H1 (cell line): ENCODE data around the gene GNA12.

Source experiments
- CBX5 ChIP-seq: fragments of 300-800, 300-1000 bp; sonication (generic); IDR thresholded peaks from 2 replicates; pipeline ENCODE4 v1.7.1; 2016; ENCODE audit warnings: antibody characterized with exemption, low read length, low read depth
- CTCF ChIP-seq, 3 experiments: IDR thresholded peaks; 1 replicate in 2 of 3; 2 replicates in 1 of 3; pipeline versions ENCODE4 v1.5.1 to v1.6.1; 2011; ENCODE audit warnings: low read length in 3 of 3, mild to moderate bottlenecking in 3 of 3, inconsistent platforms in 2 of 3, low read depth in 1 of 3, moderate library complexity in 1 of 3; ENCODE audit not compliant: insufficient read depth in 1 of 3; ENCODE audit errors: control extremely low read depth in 1 of 3
- EGR1 ChIP-seq: IDR thresholded peaks from 2 replicates; pipeline ENCODE4 v1.6.1; 2011; ENCODE audit warnings: low read depth, low read length, borderline replicate concordance
- POLR2A ChIP-seq, 2 experiments: IDR thresholded peaks; 1 replicate in 1 of 2; 2 replicates in 1 of 2; pipeline ENCODE4 v1.6.1; 2011; ENCODE audit warnings: low read depth in 2 of 2, low read length in 2 of 2, mild to moderate bottlenecking in 2 of 2; ENCODE audit errors: control extremely low read depth in 1 of 2
- POLR2AphosphoS5 ChIP-seq: IDR thresholded peaks from 2 replicates; pipeline ENCODE4 v1.6.1; 2011; ENCODE audit warnings: low read depth, low read length
- RFX5 ChIP-seq: IDR thresholded peaks from 2 replicates; pipeline ENCODE4 v1.6.1; 2011; ENCODE audit warnings: low read depth, low read length, improper control_type of control experiment, borderline replicate concordance
- SUZ12 ChIP-seq: fragments of 200-600 bp; sonication (generic); IDR thresholded peaks from 2 replicates; pipeline ENCODE4 v1.6.1; 2012; ENCODE audit warnings: mild to moderate bottlenecking, inconsistent platforms, low read length, moderate library complexity, mixed read lengths
- USF2 ChIP-seq: IDR thresholded peaks from 2 replicates; pipeline ENCODE4 v1.6.1; 2011; ENCODE audit warnings: low read length, improper control_type of control experiment

GRCh38 chr7:2760098-2760889, 83.8 kb downstream of the GNA12 start:
- TF ChIP-seq USF2 = no peak
- TF ChIP-seq POLR2A (IDR thresholded peaks at IDR 0.05; ENCODE audit: control extremely low read depth in 1 of 2, low read depth in 2 of 2, low read length in 2 of 2) = no peak
- TF ChIP-seq POLR2AphosphoS5 = no peak
- no peak for TF ChIP-seq SUZ12
- TF ChIP-seq CBX5 = no peak
- peak; percentile 62 to 91 (median 65) for TF ChIP-seq CTCF (IDR thresholded peaks at IDR 0.05; ENCODE audit: control extremely low read depth in 1 of 3, insufficient read depth in 1 of 3, low read depth in 1 of 3, low read length in 3 of 3)
- no peak for TF ChIP-seq EGR1
- TF ChIP-seq RFX5 = no peak
